CD14-positive monocyte (primary cell): ENCODE data around the gene BCL7C. TPM values are rescaled to one million over a fixed set of nuclear protein-coding genes. Genes with fewer than 3 reads are reported as not detected.

ENCODE experiments used
- DNase-seq, 3 donors: peaks; one replicate each; pipeline ENCODE4 v3.0.0-alpha.2; 2011 to 2022
- H2AFZ ChIP-seq: 2 replicates; pipeline ENCODE4 v1.6.0; 2012; ENCODE audit warnings: mild to moderate bottlenecking, low read depth, low read length, inconsistent platforms; ENCODE audit not compliant: insufficient read depth, poor library complexity, severe bottlenecking
- H3K27ac ChIP-seq, 2 donors: 1 replicate in 1 of 2; 2 replicates in 1 of 2; pipeline ENCODE4 v1.5.1; 2012 to 2013; ENCODE audit warnings: low read length in 2 of 2, control low read depth in 1 of 2, inconsistent platforms in 1 of 2, low read depth in 1 of 2, mild to moderate bottlenecking in 1 of 2
- H3K27me3 ChIP-seq, 2 donors: one replicate each; pipeline versions ENCODE4 v1.6.0 to v1.6.1; 2011 to 2013; ENCODE audit warnings: low read length in 2 of 2; ENCODE audit not compliant: control insufficient read depth in 2 of 2, insufficient read depth in 2 of 2
- H3K36me3 ChIP-seq, 2 donors: replicated peaks in 1 of 2; 1 replicate in 1 of 2; 2 replicates in 1 of 2; pipeline versions ENCODE4 v1.5.1 to v1.6.1; 2012 to 2013; ENCODE audit warnings: low read length in 2 of 2, control low read depth in 1 of 2, inconsistent platforms in 1 of 2, mild to moderate bottlenecking in 1 of 2; ENCODE audit not compliant: insufficient read depth in 2 of 2, control insufficient read depth in 1 of 2
- H3K4me1 ChIP-seq, 2 donors: 1 replicate in 1 of 2; 2 replicates in 1 of 2; pipeline versions ENCODE4 v1.5.1 to v1.6.1; 2012 to 2013; ENCODE audit warnings: low read length in 2 of 2, control low read depth in 1 of 2, inconsistent platforms in 1 of 2, mild to moderate bottlenecking in 1 of 2, moderate library complexity in 1 of 2; ENCODE audit not compliant: insufficient read depth in 2 of 2, control insufficient read depth in 1 of 2
- H3K4me2 ChIP-seq: replicated peaks from 2 replicates; pipeline ENCODE3; 2012; ENCODE audit warnings: low read length, moderate library complexity, mild to moderate bottlenecking; ENCODE audit not compliant: poor library complexity, severe bottlenecking; ENCODE audit errors: extremely low read depth
- H3K4me3 ChIP-seq, 3 experiments: fragments of 200-600 bp in 1 of 3; sonication (generic) in 1 of 3; replicated peaks in 1 of 3; 1 replicate in 2 of 3; 2 replicates in 1 of 3; pipeline ENCODE4 v1.5.1; 2011 to 2013; ENCODE audit warnings: low read length in 3 of 3, mild to moderate bottlenecking in 3 of 3, control low read depth in 2 of 3, low read depth in 2 of 3, inconsistent platforms in 1 of 3, moderate library complexity in 1 of 3
- H3K79me2 ChIP-seq: 2 replicates; pipeline ENCODE4 v1.6.0; 2012; ENCODE audit warnings: mild to moderate bottlenecking, control low read depth, inconsistent platforms, low read length, moderate library complexity; ENCODE audit not compliant: insufficient read depth
- H3K9ac ChIP-seq: 2 replicates; pipeline ENCODE4 v1.6.0; 2017; ENCODE audit warnings: low read length, mild to moderate bottlenecking; ENCODE audit not compliant: insufficient read depth, poor library complexity, severe bottlenecking
- H3K9me3 ChIP-seq, 2 donors: replicated peaks in 1 of 2; 1 replicate in 1 of 2; 2 replicates in 1 of 2; pipeline versions ENCODE4 v1.5.1 to v1.6.1; 2012 to 2013; ENCODE audit warnings: low read length in 2 of 2, control low read depth in 1 of 2; ENCODE audit not compliant: control insufficient read depth in 1 of 2, insufficient read depth in 1 of 2
- H4K20me1 ChIP-seq: 2 replicates; pipeline ENCODE4 v1.6.0; 2012; ENCODE audit warnings: mild to moderate bottlenecking, low read length, control low read depth, moderate library complexity; ENCODE audit not compliant: insufficient read depth
- H3K27ac Mint-ChIP-seq, 7 donors: one replicate each; pipeline ENCODE4 v1.8.0; 2020; ENCODE audit warnings: mild to moderate bottlenecking in 7 of 7, mixed read lengths in 7 of 7, moderate library complexity in 6 of 7, inconsistent platforms in 2 of 7
- H3K27me3 Mint-ChIP-seq, 3 donors: one replicate each; pipeline ENCODE4 v1.8.0; 2021 to 2022; ENCODE audit warnings: low read depth in 3 of 3, mild to moderate bottlenecking in 3 of 3, mixed read lengths in 3 of 3, moderate library complexity in 3 of 3, inconsistent platforms in 1 of 3
- H3K36me3 Mint-ChIP-seq, 2 donors: one replicate each; pipeline ENCODE4 v1.8.0; 2020; ENCODE audit warnings: mixed read lengths in 2 of 2, inconsistent platforms in 1 of 2, mild to moderate bottlenecking in 1 of 2
- H3K4me1 Mint-ChIP-seq: one replicate; pipeline ENCODE4 v1.8.0; 2020; ENCODE audit warnings: mild to moderate bottlenecking, mixed read lengths
- H3K4me3 Mint-ChIP-seq, 2 donors: one replicate each; pipeline ENCODE4 v1.8.0; 2020; ENCODE audit warnings: mild to moderate bottlenecking in 2 of 2, mixed read lengths in 2 of 2, moderate library complexity in 1 of 2
- H3K9me3 Mint-ChIP-seq, 7 donors: one replicate each; pipeline ENCODE4 v1.8.0; 2020 to 2022; ENCODE audit warnings: mixed read lengths in 7 of 7, mild to moderate bottlenecking in 6 of 7, moderate library complexity in 6 of 7, inconsistent platforms in 2 of 7
- CTCF ChIP-seq: fragments of 200-600 bp; IDR thresholded peaks from one replicate; pipeline ENCODE4 v1.8.0; 2022; ENCODE audit warnings: antibody characterized with exemption, mild to moderate bottlenecking
- WGBS: methylation state at CpG from one replicate; pipeline ENCODE4 v1.1.5; 2013; ENCODE audit warnings: missing lambda C conversion rate; ENCODE audit not compliant: insufficient coverage; 5-methylcytosine and 5-hydroxymethylcytosine counted together
- intact Hi-C, 2 donors: fragments of 100-400 bp; cut with micrococcal nuclease; formaldehyde crosslinking; loops; one replicate each; pipeline versions ENCODE4 v1.15.0 to v1.15.1; 2023
- polyA plus RNA-seq, 3 donors: library from polyadenylated mRNA; depleted of rRNA in 1 of 3; unstranded in 2 of 3; stranded (reverse) in 1 of 3; fragments of 300-500 nt in 2 of 3; fragments of >200 nt in 1 of 3; fragmentation: Illumina TruSeq in 2 of 3; gene quantifications; 1 replicate in 2 of 3; 2 replicates in 1 of 3; pipeline ENCODE4 v1.2.3, GENCODE V29; 2012 to 2021
- small RNA-seq: library from RNA; depleted of rRNA; stranded (forward); fragments of <200 nt; gene quantifications from one replicate; pipeline ENCODE3, GENCODE V24; 2012; ENCODE audit warnings: low read depth; ENCODE audit not compliant: insufficient read length

The BCL7C gene
- polyA plus RNA-seq, 3 donors = 11.4 to 19.1 (median 17.4) TPM

DNA sequence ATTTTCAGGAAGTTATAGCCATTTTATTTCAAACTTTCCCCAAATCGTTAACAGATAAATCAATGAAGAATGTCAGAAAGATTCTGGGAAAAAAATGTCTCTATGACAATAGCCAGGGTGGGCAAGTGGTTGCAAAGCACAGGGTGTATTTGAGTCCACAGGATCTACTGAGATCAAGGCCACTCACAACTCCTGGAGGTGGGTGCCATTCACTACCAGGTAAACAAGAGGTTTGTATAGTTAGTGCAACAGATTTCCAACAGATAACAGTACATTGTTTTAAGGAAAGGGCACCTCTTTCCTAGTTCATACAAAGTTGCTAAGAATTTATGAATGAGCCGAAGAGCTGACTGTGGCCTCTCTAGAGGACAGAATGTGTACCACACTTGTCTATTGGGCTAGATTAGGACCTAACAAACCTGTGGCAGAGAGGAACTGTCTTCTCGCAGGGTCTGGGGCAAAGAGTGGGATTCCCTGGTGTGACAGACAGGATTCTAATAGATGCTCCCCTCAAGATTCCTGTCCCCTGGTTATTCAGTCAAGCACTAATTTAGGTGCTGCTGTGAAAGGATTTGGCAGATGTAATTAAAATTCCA, 54.9 kb downstream of the BCL7C start:
- Histone ChIP-seq H3K79me2 (no peaks in the 10 kb centered on the region), H3K9ac (no peak overlapping the region), H2AFZ (no peak overlapping the region), H3K4me2 (no peak overlapping the region), H3K36me3 (no peaks in the 10 kb centered on the region), H3K27me3 (no peaks in the 10 kb centered on the region), H3K4me1 (no peaks in the 10 kb centered on the region), H3K4me3 (no peak overlapping the region), H3K9me3 (no peaks in the 10 kb centered on the region), H3K27ac (no peak overlapping the region), H4K20me1 (no peaks in the 10 kb centered on the region)
- H3K4me3 Mint-ChIP-seq = no peak overlapping the region
- intact Hi-C loops = no loop called here
- no peaks in the 10 kb centered on the region for H3K36me3 Mint-ChIP-seq
- no peak overlapping the region for H3K27ac Mint-ChIP-seq
- WGBS = 100% methylated on average over 1 of the region's 3 CpGs
- peaks cover 0 to 4% (median 0%) of the 10 kb centered on the region in 7 donors for H3K9me3 Mint-ChIP-seq
- no peaks in the 10 kb centered on the region for H3K27me3 Mint-ChIP-seq
- no peaks in the 10 kb centered on the region for H3K4me1 Mint-ChIP-seq
- no peak for DNase-seq
- no peak for TF ChIP-seq CTCF

DNA sequence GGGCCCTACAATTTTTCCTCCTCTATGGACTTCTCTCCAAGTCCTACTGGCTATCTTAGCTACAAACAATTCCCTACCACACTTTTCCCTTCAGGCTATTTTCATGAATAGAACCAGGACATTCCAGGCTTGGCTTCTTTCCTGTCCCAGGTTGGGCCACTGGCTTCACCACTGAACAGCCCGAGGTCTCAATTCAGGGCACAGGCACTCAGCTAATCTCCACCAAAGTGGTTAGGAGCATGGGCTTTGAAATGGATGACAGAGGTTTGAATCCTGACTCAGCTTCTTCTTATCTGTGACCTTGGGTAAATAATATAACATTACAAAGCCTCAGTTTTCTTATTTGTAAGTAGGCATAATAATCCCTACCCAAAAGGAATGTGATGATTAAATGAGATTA, 56.0 kb downstream of the BCL7C start:
- H3K4me3 Mint-ChIP-seq = no peak overlapping the region
- DNase-seq = no peak
- Histone ChIP-seq H3K9ac (no peak overlapping the region), H3K27me3 (no peaks in the 10 kb centered on the region), H3K4me3 (no peak overlapping the region), H2AFZ (no peak overlapping the region), H4K20me1 (no peaks in the 10 kb centered on the region), H3K36me3 (no peaks in the 10 kb centered on the region), H3K27ac (no peak overlapping the region), H3K4me1 (no peaks in the 10 kb centered on the region), H3K9me3 (no peaks in the 10 kb centered on the region), H3K79me2 (no peaks in the 10 kb centered on the region), H3K4me2 (no peak overlapping the region)
- H3K27ac Mint-ChIP-seq = no peak overlapping the region
- WGBS = no CpG with 5 or more reads among the region's 1 CpG
- no peaks in the 10 kb centered on the region for H3K4me1 Mint-ChIP-seq
- H3K27me3 Mint-ChIP-seq = no peaks in the 10 kb centered on the region
- H3K36me3 Mint-ChIP-seq = no peaks in the 10 kb centered on the region
- intact Hi-C loops = no loop called here
- H3K9me3 Mint-ChIP-seq = peaks cover 0 to 4% (median 0%) of the 10 kb centered on the region in 7 donors
- no peak for TF ChIP-seq CTCF

Small RNAs within 50 kb of the gene (small RNA-seq; reads per million reads assigned to genes)
- gene MIR4519 (not detected), gene MIR762 (not detected)

Other genes with a start within 250 kb of the BCL7C start
- gene PRR14, start 243.1 kb downstream of the BCL7C start, polyA plus RNA-seq = 10 to 100 TPM in 2 of 3 donors, 1 to 10 TPM in 1; 6.1 to 32.6 (median 10.4) TPM
- gene FBRS, start 235.6 kb downstream of the BCL7C start, polyA plus RNA-seq = 10 to 100 TPM in 1 of 3 donors, 1 to 10 TPM in 2; 1.4 to 44.8 (median 2.1) TPM
- gene SRCAP, start 194.9 kb downstream of the BCL7C start, polyA plus RNA-seq = 10 to 100 TPM in 1 of 3 donors, 1 to 10 TPM in 2; 3.0 to 16.0 (median 6.3) TPM
- gene PHKG2, start 145.7 kb downstream of the BCL7C start, polyA plus RNA-seq = 100 to 1,000 TPM in 1 of 3 donors, 10 to 100 TPM in 2; 45.4 to 115 (median 54.2) TPM
- gene CFAP119, start 132.0 kb downstream of the BCL7C start, polyA plus RNA-seq = 10 to 100 TPM in 1 of 3 donors, 1 to 10 TPM in 2; 2.4 to 25.3 (median 3.5) TPM
- 10 to 100 TPM; 14.8 to 53.5 (median 34.9) TPM for gene RNF40, start 131.8 kb downstream of the BCL7C start, polyA plus RNA-seq
- 1 to 10 TPM in 1 of 3 donors, under 1 TPM in 2; 0.27 to 2.0 (median 0.73) TPM for gene ZNF629, start 106.9 kb downstream of the BCL7C start, polyA plus RNA-seq
- gene CTF1, start 2.5 kb upstream of the BCL7C start, polyA plus RNA-seq = under 1 TPM in 1 of 3 donors, not detected in 2; 0.93 TPM
- gene FBXL19, start 29.5 kb upstream of the BCL7C start, polyA plus RNA-seq = 1 to 10 TPM in 1 of 3 donors, under 1 TPM in 1, not detected in 1; 0.14 to 7.6 TPM
- gene ORAI3, start 55.0 kb upstream of the BCL7C start, polyA plus RNA-seq = 10 to 100 TPM; 34.3 to 80.3 (median 76.8) TPM
- gene SETD1A, start 63.7 kb upstream of the BCL7C start, polyA plus RNA-seq = 1 to 10 TPM in 2 of 3 donors, under 1 TPM in 1; 0.16 to 6.6 (median 1.3) TPM
- gene HSD3B7, start 91.1 kb upstream of the BCL7C start, polyA plus RNA-seq = 1 to 10 TPM in 2 of 3 donors, under 1 TPM in 1; 0.89 to 4.3 (median 2.7) TPM
- gene STX1B, start 116.6 kb upstream of the BCL7C start, polyA plus RNA-seq = 1 to 10 TPM in 1 of 3 donors, not detected in 2; 1.7 TPM
- 100 to 1,000 TPM in 1 of 3 donors, 10 to 100 TPM in 2; 18.6 to 186 (median 21.8) TPM for gene STX4, start 139.5 kb upstream of the BCL7C start, polyA plus RNA-seq
- 1 to 10 TPM; 3.8 to 4.8 (median 4.5) TPM for gene ZNF668, start 180.2 kb upstream of the BCL7C start, polyA plus RNA-seq
- 1 to 10 TPM in 2 of 3 donors, under 1 TPM in 1; 0.46 to 6.5 (median 3.0) TPM for gene ZNF646, start 180.3 kb upstream of the BCL7C start, polyA plus RNA-seq
- gene PRSS53, start 194.9 kb upstream of the BCL7C start, polyA plus RNA-seq = 1 to 10 TPM in 1 of 3 donors, under 1 TPM in 1, not detected in 1; 0.17 to 5.1 TPM
- 100 to 1,000 TPM in 1 of 3 donors, 10 to 100 TPM in 2; 59.2 to 113 (median 91.2) TPM for gene VKORC1, start 200.7 kb upstream of the BCL7C start, polyA plus RNA-seq
- 10 to 100 TPM; 76.5 to 93.5 (median 90.8) TPM for gene BCKDK, start 214.3 kb upstream of the BCL7C start, polyA plus RNA-seq
- gene KAT8, start 223.6 kb upstream of the BCL7C start, polyA plus RNA-seq = 100 to 1,000 TPM in 1 of 3 donors, 10 to 100 TPM in 2; 34.5 to 136 (median 42.0) TPM
- under 1 TPM in 1 of 3 donors, not detected in 2; 0.15 TPM for gene PRSS8, start 241.7 kb upstream of the BCL7C start, polyA plus RNA-seq